Activated CD4-positive, alpha-beta T cell treated with anti-CD3 and anti-CD28 coated beads for 48 hours (primary cell): Measurements from ENCODE around the gene RAD52.

ENCODE experiments used
- DNase-seq: peaks from one replicate; pipeline ENCODE4 v3.0.0-alpha.2; 2020

RAD52 gene

GRCh38 chr12:949453-950191 is at the start of gene RAD52:
Gene RAD52, minus strand, starts transcription at chr12:949694. Its CDS starts 16,636 bp downstream, at chr12:933058.
- peak; percentile 99 for DNase-seq

- no peak for DNase-seq
Observed at GRCh38 chr12:998020-998874, 48.8 kb upstream of the RAD52 start.

GRCh38 chr12:997505-997904 is 48.0 kb upstream of the RAD52 start:
- no peak for DNase-seq

- no peak for DNase-seq
Observed at GRCh38 chr12:996881-997280, 47.4 kb upstream of the RAD52 start.

- DNase-seq, result no peak
Observed at GRCh38 chr12:992647-993046, 43.2 kb upstream of the RAD52 start.

- DNase-seq, result no peak
Observed at GRCh38 chr12:991350-992333, 42.1 kb upstream of the RAD52 start.

- peak; percentile 86 for DNase-seq
Observed at GRCh38 chr12:990661-991349, 41.3 kb upstream of the RAD52 start, which contains the start of gene ERC1. Gene ERC1, plus strand, starts transcription at chr12:991223. Its CDS starts 36,681 bp downstream, at chr12:1027904.

GRCh38 chr12:989751-990660 is 40.5 kb upstream of the RAD52 start:
- DNase-seq, result peak; percentile 74

- no peak for DNase-seq
Observed at GRCh38 chr12:989051-989450, 39.6 kb upstream of the RAD52 start.

- no peak for DNase-seq
Observed at GRCh38 chr12:988646-989045, 39.2 kb upstream of the RAD52 start.

GRCh38 chr12:981961-982360 is 32.5 kb upstream of the RAD52 start:
- no peak for DNase-seq

- DNase-seq, result no peak
Observed at GRCh38 chr12:981176-981828, 31.8 kb upstream of the RAD52 start.

GRCh38 chr12:979349-979748 is 29.9 kb upstream of the RAD52 start:
- DNase-seq, result no peak

GRCh38 chr12:977156-977555 is 27.7 kb upstream of the RAD52 start:
- DNase-seq, result no peak

GRCh38 chr12:976644-977043 is 27.1 kb upstream of the RAD52 start:
- DNase-seq, result no peak

GRCh38 chr12:974271-974862 is 24.9 kb upstream of the RAD52 start:
- no peak for DNase-seq

- DNase-seq, result no peak
Observed at GRCh38 chr12:971991-972390, 22.5 kb upstream of the RAD52 start.

GRCh38 chr12:969821-970220 is 20.3 kb upstream of the RAD52 start:
- no peak for DNase-seq

- DNase-seq, result no peak
Observed at GRCh38 chr12:968545-968944, 19.1 kb upstream of the RAD52 start.

- no peak for DNase-seq
Observed at GRCh38 chr12:967641-968040, 18.1 kb upstream of the RAD52 start.
